ENCODE data around the gene CCDC90B.
"Not testable (repeated sequence)": the region's sequence is repeated elsewhere in the genome, so short reads cannot be mapped to it uniquely, and the experiment has no call there.

CCDC90B gene, protein sequence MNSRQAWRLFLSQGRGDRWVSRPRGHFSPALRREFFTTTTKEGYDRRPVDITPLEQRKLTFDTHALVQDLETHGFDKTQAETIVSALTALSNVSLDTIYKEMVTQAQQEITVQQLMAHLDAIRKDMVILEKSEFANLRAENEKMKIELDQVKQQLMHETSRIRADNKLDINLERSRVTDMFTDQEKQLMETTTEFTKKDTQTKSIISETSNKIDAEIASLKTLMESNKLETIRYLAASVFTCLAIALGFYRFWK

DNA sequence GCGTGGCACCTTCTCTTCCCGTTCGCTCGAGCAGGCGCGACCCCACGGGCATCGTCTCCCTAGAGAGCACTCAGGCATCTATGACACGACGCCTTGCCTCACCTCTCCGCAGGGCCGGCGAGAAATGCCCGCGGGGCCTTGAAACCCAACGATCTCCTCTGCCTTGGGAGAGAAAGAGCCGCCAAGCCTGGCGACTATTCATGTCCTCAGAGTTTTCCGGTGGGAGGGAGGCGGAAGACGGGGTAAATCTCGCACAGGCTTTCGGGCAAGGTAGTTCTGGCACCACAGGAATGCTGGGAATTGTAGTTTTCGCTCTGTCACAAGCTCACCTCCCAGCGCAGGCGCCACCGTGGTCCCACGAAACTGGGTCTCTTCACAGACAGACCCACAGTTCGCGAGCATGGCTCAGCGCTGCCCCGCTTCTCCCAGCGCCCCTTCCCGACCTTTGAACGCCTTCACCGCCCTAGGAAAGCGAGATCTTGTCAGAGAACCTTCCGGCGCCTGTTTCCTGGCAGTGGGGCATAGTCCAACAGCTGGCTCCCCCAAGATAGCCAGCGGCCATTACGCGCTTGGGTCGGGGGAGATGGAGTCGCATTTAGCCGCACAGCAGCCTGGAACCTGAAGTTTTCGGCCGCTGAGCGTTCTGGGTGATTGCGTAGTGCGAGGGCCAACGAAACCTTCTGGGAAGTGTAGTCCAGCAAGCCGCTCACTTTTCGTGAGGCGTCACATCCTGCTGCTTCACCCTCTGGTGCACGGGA is at the start of gene CCDC90B:
Gene CCDC90B, minus strand, starts transcription at position 597 of the 758 bp plus-strand sequence. Its CDS starts 395 bp downstream, at position 202.
- peak; percentile 92 for DNase-seq

DNA sequence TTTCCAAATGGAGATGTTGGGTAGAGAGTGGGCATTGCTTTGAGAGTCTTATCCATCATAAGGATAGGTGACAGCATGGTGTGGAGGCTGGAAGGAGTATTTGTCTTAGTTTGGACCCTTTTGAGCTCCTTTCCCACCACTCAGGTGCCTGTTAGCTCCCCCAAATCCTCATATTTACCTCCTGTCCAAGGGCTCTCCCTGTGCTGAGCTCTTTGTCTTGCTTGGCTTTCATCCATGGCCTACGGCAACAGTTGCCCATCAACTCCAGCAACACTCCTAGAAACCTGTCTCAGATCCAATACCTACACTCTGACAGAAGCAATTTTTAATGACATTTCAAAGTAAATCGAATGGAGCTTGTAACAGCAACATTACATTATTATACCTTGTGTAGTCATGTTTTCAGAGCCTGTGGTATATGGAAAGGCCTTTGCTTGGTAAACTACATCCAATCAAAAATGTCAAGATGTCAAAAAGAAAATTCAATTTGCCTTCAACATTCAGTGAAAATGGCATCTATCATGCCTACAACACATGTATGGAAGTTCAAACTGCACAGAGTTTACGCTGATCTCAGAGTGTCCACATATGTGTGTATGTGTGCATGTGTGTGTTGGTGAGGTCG is 49.4 kb upstream of the CCDC90B start:
- DNase-seq: no peak

DNA sequence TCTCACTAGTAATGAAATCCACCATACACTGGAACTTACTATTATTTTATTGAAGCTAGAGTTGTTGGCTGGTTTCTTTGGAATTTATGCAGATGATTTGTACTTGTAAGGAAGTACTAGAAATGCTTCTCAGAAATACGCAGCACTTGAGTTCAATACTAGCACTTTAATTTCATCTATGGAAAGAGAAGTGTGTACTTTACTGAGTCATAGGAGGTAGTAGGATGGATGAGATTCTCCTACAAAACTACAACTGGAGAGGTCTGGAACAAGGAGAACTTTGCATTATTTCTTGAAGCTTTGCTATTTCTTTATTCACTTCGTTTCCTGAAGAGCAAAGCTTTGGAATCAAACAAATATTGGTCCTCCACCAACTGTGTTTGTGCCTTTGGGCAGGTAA is 44.1 kb upstream of the CCDC90B start:
- no peak for DNase-seq

DNA sequence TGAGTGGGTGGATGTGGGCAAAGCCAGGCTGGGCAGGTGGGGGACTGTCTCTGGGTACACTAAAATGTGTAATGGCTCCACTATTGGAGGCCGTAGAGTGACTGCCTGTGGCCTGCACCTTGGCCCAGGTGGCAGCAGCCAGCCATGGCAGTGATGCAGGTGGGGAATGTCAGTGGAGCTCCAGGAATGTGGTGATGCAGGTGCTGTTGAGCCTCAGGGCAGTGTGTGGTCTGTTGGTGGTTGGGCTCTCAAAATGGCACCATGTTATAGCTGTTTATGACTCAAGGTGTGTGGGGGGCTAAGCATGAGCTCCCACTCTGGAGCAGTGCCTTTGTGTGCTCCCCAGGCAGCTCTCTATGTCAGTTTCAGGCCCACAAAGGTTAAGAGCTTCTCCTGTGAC is 40.2 kb upstream of the CCDC90B start:
- DNase-seq: no peak

DNA sequence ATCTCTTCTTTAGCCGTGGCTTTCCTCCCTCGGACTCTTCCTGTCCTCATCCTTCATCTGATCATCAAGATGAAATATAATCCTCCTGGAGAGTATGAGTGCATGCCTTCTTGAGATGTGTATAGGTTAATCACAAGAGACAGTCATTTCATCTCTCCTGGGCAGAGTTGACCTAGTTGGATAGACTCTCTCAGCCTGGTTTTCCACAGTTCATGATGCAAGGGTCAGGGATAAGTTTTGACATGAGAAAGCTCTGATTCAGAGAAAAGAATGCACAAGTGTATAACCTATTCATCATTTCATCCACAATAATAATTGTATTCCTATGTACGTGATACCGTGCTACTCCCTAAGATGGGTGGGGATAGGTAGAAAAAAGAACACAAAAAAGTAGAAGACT is 33.2 kb upstream of the CCDC90B start:
- DNase-seq: no peak

DNA sequence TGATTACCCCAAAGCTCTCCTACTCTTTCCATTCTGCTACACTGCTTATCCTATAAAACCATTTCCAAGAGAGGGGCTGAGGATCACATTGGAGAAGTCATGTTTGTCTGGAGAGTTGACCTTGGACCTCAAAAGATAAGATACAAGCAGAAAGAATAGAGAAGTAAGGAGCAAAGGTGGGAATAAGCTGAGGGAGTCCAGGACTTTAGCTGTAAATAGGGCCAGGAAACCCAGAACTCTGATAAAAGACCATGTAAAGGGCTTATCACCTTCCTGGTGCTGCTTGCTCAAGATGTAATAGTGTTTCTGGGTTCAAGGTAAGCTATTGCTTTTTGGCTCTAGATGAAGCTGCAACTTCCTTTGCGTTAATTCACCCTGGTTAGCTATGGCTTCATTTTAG is 32.8 kb upstream of the CCDC90B start:
- no peak for DNase-seq

DNA sequence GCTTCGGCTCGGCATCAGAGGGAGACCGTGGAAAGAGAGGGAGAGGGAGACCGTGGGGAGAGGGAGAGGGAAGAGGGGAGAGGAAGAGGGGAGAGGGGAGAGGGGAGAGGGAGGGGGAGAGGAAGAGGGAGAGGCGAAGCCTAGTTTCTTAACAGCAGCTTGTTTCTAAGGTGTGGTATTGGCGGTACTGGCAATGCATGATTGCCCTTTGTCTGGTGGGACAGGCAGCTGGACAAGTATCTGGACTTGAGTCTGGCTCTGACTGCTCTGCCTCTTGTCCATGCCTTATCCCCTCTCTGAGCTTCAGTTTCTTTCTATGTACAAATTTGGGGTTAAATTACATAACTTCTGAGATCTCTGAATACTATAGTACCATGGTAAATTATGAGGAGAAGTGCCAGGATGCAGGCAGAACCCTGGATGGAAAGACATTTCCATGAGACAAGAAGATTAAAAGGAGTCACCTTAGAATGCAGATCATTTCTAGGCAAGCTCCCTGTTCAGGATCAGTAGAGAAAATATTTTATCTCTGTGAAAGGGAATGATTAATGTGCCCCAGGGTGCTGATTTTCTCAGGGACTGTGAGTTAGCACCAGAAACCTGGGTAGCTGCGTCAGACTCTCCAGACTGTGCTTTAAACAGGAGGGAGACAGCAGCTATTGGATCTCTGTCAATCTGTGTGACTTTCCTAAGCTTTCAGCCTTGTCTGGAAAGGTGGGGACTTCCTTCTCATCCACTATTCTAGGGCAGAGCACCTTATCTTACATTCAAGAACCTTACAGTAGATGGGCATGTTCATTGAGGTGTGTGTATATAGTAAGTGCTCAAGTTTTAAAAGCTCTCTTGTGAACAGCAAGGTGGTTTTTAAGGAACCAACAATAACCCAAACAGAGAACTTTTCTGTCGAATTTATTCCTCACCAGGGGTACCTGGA is 31.9 kb upstream of the CCDC90B start:
- no peak for DNase-seq

DNA sequence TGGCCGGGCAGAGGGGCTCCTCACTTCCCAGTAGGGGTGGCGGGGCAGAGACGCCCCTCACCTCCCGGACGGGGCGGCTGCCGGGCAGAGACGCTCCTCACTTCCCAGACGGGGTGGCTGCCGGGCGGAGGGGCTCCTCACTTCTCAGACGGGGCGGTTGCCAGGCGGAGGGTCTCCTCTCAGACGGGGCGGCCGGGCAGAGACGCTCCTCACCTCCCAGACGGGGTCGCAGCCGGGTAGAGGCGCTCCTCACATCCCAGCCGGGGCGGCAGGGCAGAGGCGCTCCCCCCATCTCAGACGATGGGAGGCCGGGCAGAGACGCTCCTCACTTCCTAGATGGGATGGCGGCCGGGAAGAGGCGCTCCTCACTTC is 30.7 kb upstream of the CCDC90B start:
- not testable (repeated sequence) for DNase-seq

DNA sequence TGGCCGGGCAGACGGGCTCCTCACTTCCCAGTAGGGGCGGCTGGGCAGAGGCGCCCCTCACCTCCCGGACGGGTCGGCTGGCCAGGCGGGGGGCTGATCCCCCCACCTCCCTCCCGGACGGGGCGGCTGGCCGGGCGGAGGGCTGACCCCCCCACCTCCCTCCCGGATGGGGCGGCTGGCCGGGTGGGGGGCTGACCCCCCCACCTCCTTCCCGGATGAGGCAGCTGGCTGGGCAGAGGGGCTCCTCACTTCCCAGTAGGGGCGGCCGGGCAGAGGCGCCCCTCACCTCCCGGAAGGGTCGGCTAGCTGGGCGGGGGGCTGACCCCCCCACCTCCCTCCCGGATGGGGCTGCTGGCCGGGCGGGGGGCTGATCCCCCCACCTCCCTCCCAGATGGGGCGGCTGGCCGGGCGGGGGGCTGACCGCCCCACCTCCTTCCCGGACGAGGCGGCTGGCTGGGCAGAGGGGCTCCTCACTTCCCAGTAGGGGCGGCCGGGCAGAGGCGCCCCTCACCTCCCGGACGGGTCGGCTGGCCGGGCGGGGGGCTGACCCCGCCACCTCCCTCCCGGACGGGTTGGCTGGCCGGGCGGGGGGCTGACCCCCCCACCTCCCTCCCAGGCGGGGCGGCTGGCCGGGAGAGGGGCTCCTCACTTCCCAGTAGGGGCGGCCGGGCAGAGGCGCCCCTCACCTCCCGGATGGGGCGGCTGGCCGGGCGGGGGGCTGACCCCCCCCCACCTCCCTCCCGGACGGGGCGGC is 30.2 kb upstream of the CCDC90B start:
- DNase-seq: not testable (repeated sequence)

DNA sequence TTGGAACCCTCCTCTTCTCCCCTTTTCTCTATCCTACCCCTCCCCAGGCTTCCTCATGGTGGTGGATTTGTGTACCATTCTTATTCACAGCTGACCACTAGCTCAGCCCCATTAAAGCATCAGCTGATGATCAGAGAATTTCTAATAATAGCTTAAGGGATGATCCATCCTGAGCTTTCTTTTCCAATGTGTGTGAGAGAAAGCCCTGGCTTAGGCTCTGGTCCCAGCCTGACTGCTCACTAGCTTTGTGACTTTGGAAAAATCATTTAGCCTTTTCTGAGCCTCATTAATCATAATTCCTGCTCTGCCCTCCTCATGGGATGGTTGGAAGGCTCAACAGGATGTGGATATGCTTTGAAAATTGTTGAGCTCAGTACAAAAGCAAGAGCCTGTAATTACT is 26.3 kb upstream of the CCDC90B start:
- DNase-seq: no peak

DNA sequence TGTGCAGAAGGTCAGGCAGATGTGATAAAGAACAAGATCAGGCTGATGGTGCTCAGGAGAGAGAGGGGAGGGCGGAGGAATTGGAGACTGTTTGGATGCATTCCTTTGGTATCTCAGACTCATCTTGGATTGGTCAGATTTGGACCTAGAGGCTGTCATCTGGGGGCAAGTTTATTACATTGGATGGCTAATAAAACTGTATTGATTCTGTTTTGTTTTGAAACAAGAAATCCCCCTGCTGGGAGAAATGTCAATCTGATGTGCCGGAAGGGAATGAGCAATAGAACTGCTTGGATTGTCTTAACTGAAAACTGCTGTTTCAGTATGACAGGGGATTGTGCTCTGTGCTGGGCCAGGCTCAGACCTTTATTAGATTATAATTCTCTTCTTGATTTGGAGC is 25.5 kb upstream of the CCDC90B start:
- DNase-seq: no peak

DNA sequence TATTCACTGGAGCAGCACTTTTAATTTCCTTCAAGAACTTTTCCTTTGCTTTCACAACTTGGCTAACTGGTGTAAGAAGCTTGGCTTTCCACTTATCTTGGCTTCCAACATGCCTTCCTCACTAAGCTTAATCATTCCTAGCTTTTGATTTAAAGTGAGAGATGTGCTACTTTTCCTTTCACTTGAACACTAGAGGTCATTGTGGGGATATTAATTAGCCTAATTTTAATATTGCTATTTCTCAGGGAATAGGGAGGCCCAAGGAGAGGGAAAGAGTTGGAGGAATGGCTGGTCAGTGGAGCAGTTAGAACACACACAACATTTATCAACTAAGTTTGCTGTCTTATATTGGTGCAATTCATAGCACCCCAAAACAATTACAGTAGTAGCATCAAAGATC is 24.6 kb upstream of the CCDC90B start:
- DNase-seq: no peak

DNA sequence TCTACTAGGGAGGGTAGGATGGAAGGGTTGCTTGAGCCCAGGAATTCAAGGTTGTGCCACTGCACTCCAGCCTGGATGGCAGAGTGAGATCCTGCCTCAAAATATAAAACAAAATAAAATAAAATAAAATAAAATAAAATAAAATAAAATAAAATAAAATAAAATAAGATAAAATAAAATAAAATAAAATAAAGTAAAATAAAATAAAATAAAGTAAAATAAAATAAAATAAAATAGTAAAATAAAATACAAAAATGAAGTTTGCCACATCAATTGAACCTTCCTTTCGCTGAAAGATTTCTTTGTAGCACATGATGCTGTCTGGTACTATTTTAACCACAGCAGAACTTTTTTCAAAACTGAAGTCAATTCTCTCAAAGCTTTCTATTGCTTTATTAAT is 22.4 kb upstream of the CCDC90B start:
- DNase-seq: not testable (repeated sequence)

DNA sequence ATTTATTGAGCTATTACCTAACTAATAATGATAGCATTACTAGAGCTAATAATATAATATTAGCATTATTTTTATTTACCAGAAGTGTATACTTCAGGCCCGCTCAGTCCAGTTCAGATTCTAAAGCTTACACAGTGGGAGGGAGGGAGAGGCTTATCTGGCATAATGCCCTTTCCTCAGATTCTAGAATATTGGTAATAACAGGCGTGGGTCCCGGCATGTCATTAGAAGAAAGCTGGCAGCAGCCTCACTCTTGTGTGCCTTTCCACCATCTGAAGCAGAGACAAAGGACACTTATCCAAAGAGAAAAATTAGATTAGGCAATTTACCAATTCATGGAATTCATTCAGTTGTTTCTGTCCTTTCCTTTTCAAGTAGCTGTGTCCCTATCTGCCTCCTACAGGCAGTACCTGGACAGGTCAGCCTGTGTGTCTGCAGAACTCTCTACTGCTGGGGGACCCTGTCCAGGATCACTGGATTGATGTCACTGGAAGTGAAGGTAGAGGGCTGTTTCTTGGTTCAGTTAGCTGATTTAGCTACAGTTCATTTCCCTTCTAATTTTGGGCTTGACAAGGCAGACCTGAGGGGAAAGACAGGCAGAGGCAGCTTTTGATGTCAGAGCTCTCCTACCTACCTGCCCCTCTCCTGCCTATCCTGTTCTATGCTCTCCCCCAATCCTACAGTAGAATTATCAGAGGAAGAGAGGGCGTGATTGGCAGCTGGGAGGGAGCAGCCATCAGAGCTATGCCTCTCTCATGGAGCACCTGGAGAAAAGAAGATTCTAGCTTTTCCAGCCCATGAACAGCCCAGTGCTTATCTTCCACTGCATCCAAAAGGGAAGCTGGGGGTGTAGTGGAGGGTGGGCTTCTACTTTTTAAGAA is 20.3 kb upstream of the CCDC90B start:
- DNase-seq: no peak

DNA sequence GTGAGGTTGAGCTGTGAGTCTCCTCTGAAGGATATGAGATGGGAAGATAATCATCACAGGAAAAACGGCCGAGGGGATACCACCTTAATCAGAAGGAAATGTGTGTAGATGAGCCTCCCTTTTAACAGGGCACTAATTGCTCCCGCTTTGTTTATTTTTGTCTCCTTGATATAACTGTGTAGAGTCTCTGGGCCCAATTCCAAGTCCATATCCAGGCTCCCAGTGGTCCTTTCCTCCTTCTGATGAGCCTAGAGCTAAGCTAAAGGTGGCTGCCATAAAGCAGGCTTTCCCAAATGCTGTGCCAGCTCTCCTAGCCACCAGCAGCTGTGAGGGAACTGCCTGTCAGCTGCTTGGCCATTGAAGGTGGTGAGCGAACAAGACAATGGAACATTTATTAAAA is 17.1 kb upstream of the CCDC90B start:
- DNase-seq: no peak

DNA sequence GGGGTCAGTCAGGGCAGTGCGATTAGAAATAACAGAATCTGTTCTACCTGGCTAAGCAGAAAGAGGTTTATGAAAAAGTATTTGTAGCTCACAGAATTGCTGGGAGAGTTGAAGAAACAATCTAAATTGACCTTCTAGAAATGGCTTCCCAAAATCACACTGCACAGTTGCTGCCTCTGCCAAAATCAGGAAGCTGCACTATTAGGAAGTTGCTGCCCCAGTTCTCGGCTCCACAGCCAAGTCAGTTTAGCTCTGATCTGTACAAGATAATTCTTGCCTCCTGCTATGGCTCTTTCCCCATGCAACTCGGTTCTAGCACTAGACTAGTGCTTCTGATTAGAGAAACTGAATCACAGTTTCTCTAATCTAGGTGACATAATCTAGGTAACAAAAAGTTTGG is 16.0 kb upstream of the CCDC90B start:
- no peak for DNase-seq

DNA sequence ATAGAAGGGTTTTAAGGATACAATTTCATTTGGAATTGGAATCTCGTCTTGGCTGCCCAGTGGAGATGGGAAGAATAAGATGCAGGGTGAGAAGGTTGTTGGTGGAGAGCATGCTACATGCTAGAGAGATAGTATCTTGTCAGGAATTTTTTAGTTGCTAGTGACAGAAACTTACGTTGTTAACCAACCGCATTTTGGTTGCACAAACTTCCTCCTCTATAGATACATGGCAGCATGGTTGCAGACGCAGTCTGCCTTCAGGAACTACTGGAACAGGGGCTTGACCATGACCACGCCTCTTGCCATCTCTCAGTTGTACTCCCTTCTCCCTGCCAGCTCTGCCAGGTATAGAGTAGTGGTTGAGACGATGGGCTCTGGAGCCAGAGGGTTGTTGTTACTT is 13.5 kb upstream of the CCDC90B start:
- no peak for DNase-seq

DNA sequence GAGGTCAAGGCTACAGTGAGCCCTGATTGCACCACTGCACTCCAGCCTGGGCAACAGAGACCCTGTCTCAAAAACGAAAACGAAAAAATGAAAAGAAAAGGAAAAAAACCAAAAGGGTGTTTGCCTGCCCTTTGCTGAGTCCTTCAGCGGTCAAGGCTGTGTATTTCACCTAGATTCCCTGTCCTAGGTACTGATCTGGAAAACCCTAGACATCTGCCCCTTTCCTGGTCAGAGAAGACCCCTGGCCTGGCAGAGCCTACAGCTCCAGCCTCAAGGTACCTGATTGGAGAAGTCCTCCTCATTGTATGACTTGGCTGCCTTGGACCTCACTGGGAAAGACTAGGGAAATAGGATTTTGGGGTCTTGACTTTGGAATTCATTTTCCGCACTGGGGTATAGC is 8.0 kb upstream of the CCDC90B start:
- DNase-seq: no peak

DNA sequence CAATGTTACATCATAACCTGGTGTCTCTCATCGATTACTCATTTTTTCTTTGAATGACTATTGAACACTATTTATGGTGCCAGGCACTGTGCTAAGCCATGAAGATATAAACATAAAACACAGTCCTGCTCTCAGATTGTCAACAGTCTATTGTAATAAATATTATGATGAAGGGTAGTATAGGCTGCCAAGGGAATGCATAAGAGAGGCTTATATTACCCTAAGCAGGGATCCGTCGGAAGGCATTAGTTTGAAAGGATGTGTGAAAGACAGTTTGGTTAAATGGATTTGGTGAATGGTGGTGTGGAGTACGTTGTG is 7.2 kb upstream of the CCDC90B start:
- DNase-seq: no peak

DNA sequence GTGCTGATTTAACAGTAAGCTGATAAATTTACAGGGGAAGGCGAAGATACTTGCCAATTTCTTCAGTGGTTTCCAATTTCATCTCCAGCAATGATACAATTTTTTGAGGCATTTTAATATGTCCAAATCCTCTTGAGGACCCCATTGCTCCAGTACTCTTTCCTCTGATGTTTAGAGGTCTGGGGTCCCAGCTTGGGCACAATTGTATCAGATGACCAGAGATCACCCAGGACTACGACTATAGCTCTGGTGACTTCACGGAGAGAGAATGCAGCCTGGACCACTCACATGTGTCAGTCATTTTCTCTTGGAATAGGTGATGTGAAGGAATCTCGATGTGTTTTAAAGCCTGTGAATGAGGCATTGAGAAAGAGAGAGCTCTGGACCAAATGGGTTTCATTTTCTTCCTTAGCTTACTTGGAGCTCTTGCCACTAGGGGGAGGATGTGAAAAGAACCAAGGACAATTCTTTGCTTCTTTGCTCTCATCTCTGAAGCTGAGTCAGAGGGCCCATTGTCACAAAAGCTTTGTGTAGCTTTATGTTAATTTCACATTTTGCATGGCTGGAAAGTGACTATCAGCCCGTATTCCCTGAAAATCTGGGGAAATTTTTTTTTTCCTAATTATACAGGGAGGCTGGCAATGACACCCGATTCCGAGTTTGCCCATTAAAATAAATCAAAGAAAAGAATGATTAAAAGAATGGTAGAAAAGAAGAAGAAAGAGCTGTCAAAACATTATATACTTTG is 6.7 kb upstream of the CCDC90B start:
- DNase-seq: peak; percentile 21

DNA sequence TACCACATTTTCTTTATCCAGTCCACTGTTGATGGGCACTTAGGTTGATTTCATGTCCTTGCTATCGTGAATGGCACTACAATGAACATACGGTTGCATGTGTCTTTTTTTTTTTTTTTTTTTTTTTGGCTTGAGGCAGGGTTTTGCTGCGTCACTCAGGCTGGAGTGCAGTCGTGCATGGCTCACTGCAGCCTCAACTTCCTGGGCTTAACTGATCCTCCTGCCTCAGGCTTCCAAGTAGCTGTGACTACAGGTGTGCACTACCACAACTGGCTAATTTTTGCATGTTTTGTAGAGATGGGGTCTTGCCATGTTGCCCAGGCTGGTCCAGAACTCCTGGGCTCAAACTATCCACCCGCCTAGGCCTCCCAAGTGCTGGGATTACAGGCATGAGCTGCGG is 1.5 kb upstream of the CCDC90B start:
- DNase-seq: no peak

All from CD4-positive, alpha-beta T cell treated with Interleukin-17A for 4 hours (primary cell).